ENCODE results near the gene MPRIP. TPM values are rescaled to one million over a fixed set of nuclear protein-coding genes. Genes with fewer than 3 reads are reported as not detected.
A peak's percentile ranks its signal among the peaks of the same experiment; 100 is the strongest.
"Not testable (repeated sequence)": the region's sequence is repeated elsewhere in the genome, so short reads cannot be mapped to it uniquely, and the experiment has no call there.

The MPRIP gene, protein sequence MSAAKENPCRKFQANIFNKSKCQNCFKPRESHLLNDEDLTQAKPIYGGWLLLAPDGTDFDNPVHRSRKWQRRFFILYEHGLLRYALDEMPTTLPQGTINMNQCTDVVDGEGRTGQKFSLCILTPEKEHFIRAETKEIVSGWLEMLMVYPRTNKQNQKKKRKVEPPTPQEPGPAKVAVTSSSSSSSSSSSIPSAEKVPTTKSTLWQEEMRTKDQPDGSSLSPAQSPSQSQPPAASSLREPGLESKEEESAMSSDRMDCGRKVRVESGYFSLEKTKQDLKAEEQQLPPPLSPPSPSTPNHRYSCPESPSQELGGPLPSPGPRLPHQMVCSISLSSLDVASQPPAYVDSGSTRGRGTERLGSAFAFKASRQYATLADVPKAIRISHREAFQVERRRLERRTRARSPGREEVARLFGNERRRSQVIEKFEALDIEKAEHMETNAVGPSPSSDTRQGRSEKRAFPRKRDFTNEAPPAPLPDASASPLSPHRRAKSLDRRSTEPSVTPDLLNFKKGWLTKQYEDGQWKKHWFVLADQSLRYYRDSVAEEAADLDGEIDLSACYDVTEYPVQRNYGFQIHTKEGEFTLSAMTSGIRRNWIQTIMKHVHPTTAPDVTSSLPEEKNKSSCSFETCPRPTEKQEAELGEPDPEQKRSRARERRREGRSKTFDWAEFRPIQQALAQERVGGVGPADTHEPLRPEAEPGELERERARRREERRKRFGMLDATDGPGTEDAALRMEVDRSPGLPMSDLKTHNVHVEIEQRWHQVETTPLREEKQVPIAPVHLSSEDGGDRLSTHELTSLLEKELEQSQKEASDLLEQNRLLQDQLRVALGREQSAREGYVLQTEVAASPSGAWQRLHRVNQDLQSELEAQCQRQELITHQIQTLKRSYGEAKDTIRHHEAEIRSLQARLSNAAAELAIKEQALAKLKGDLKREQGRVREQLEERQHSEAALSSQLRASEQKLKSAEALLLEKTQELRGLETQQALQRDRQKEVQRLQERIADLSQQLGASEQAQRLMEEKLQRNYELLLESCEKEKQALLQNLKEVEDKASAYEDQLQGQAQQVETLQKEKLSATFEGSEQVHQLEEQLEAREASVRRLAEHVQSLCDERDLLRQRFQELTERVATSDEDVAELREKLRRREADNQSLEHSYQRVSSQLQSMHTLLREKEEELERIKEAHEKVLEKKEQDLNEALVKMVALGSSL (N-terminal part only)
- total RNA-seq: 100 to 1,000 TPM; 122 to 207 (median 145) TPM

DNA sequence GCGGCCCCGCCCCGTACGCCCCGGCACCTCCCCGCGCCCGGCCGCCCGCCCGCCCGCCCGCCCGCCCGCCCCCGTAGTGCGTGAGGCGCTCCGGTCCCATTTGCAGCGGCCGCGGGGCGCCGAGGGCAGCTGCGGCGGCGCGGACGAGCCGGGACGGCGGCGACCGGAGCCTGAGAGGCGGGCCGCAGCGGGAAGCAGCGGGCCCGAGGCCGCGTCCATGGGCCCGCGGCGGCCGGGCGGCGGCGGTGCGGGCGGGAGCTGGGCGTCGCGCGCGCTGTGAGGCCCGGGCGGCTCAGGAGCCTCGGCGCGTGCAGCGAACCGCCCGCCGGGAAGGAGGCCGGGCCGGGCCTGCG is at the start of gene MPRIP:
Gene MPRIP (plus strand): TSS at position 74 of the 353 bp plus-strand sequence. CDS start 392 bp downstream, outside the sequence.
- Histone ChIP-seq H3K4me3 (peak within 1 kb of the TSS; percentile 56), H3K9me3 (no peaks in the 10 kb centered on the region), H3K27me3 (no peaks in the 10 kb centered on the region), H3K36me3 (no peaks in the 10 kb centered on the region), H3K4me1 (peaks cover 45% of the 10 kb centered on the region), H3K27ac (peak within 1 kb of the TSS; percentile 87)
- no peak for DNase-seq (ENCODE audit: low spot score in 2 of 2)
- WGBS: no CpG with 5 or more reads among the region's 67 CpGs
- TF ChIP-seq EP300 (IDR thresholded peaks at IDR 0.05) (no peak), POLR2AphosphoS5 (IDR thresholded peaks at IDR 0.05) (no peak), POLR2A (IDR thresholded peaks at IDR 0.05) (no peak)
- TF ChIP-seq, protein P1, sequence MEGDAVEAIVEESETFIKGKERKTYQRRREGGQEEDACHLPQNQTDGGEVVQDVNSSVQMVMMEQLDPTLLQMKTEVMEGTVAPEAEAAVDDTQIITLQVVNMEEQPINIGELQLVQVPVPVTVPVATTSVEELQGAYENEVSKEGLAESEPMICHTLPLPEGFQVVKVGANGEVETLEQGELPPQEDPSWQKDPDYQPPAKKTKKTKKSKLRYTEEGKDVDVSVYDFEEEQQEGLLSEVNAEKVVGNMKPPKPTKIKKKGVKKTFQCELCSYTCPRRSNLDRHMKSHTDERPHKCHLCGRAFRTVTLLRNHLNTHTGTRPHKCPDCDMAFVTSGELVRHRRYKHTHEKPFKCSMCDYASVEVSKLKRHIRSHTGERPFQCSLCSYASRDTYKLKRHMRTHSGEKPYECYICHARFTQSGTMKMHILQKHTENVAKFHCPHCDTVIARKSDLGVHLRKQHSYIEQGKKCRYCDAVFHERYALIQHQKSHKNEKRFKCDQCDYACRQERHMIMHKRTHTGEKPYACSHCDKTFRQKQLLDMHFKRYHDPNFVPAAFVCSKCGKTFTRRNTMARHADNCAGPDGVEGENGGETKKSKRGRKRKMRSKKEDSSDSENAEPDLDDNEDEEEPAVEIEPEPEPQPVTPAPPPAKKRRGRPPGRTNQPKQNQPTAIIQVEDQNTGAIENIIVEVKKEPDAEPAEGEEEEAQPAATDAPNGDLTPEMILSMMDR (IDR thresholded peaks at IDR 0.05): no peak

DNA sequence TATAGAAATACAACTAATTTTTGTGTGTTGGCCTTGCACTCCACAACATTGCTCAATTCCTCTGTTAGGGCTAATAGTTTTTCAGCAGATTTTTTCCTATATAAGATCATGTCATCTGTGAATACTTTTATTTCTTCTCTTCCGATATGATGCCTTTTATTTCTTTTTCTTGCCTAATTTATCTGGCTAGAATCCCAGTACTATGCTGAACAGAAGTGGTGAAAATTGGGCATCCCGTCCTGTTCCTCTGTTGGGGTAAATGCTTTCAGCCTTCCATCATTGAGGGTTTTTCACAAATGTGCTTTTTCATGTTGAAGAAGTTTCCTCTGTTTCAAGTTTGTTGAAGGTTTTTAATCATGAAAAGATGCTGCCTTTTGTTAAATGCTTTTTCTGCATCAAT is 47.6 kb upstream of the MPRIP start:
- no peak overlapping the region for H3K4me3 ChIP-seq
- DNase-seq (ENCODE audit: low spot score in 2 of 2): no peak
- H3K27me3 ChIP-seq: no peaks in the 10 kb centered on the region
- 60% methylated on average over 2 of the region's 2 CpGs for WGBS
- TF ChIP-seq EP300 (IDR thresholded peaks at IDR 0.05): no peak
- no peaks in the 10 kb centered on the region for H3K36me3 ChIP-seq
- no peaks in the 10 kb centered on the region for H3K9me3 ChIP-seq
- H3K4me1 ChIP-seq: peaks cover 4% of the 10 kb centered on the region
- no peak overlapping the region for H3K27ac ChIP-seq

DNA sequence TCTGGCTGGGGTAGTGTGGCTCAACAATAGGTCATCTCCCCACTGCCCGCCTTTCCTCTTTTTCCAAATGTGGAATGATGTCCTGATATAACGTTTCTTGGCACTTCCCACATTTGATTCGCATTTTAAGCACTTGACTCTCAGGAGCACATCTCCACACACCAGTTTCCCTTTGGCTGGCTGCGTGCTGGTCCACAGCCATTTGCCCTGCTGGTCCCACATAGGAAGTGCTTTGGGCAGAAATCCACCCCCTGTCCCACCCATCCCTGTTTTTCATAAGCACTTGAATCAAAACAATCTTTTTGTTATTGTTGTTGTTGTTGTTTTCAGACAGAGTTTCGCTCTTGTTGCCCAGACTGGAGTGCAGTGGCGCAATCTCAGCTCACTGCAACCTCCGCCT is 46.3 kb upstream of the MPRIP start:
- no peak for DNase-seq (ENCODE audit: low spot score in 2 of 2)
- no peak for TF ChIP-seq POLR2AphosphoS5 (IDR thresholded peaks at IDR 0.05)
- TF ChIP-seq EP300 (IDR thresholded peaks at IDR 0.05): no peak
- TF ChIP-seq, protein P1 (IDR thresholded peaks at IDR 0.05): no peak
- TF ChIP-seq POLR2A (IDR thresholded peaks at IDR 0.05): no peak
- 94% methylated on average over 7 of the region's 7 CpGs for WGBS

DNA sequence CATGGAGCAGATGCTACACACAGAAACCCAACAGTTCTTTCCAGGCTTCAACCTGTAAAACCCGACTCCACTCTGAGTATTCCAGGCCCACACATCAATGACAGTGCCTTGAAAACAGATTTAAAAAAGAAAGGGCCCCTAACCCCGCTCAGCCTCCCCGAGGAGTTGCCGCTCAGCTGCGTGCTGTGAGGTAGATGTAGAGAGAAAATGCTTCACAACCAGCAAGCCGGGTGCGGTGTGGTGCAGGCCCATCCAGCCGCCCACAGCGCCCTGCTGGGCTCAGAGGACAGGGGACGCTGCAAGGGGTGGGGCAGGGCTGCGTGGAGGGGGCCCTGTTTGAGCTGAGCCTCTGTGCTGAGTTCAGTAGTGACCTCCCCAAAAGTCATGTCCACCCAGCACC is 45.5 kb upstream of the MPRIP start:
- DNase-seq (ENCODE audit: low spot score in 2 of 2); H3K9me3 ChIP-seq; H3K4me1 ChIP-seq; H3K36me3 ChIP-seq; H3K27ac ChIP-seq; H3K27me3 ChIP-seq; H3K4me3 ChIP-seq: not testable (repeated sequence)
- WGBS: 96% methylated on average over 10 of the region's 11 CpGs

More for the DNA sequence above, 46.3 kb upstream of the MPRIP start:
- no peaks in the 10 kb centered on the region for H3K36me3 ChIP-seq
- no peaks in the 10 kb centered on the region for H3K9me3 ChIP-seq
- no peak overlapping the region for H3K27ac ChIP-seq
- H3K4me1 ChIP-seq: peaks cover 4% of the 10 kb centered on the region
- no peaks in the 10 kb centered on the region for H3K27me3 ChIP-seq
- no peak overlapping the region for H3K4me3 ChIP-seq

DNA sequence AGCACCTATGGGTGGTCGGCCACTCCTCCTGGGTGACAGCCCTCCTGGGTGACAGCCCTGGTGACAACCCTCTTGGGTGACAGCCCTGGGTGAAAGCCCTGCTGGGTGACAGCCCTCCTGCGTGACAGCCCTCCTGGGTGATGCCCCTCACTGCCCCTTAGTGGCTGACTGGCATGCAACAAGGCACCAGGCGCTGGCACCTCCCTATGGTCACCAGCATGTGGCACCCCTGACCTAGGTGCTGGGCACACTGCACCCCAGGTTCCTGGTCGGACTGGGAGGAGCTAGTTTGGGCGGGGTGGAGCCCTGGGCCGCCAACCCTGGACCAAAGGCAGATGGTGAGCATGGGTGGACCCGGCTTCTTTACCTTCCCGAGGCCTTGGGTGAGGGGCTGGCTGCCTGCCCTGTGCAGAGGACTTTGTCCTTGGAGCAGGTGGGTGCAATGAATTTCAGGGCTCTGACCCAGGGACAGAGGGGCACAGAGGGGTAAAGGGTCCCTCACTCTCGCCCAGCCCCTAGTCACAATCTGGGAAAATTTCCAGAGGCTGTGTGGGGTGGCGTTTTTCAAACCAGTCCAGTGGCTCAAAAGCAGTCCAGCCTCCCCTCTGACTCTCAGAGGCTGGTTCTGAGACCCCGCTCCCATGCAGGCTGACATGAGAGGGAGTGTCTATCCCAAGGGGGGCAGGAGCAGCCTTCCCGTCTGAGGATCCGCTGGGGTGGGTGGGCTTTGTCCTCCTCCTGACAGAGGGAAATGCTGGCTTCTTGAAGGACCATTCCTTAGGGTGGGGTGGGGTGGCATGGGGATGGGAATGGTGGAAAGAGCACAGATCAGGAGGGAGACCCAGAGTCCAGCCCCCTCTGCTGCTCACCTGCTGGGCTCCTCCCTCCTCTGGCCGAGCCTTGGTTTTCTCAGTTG is 44.5 kb upstream of the MPRIP start:
- H3K27ac ChIP-seq: no peak overlapping the region
- H3K4me1 ChIP-seq: peaks cover 7% of the 10 kb centered on the region
- H3K27me3 ChIP-seq: no peaks in the 10 kb centered on the region
- WGBS: 87% methylated on average over 5 of the region's 14 CpGs
- no peaks in the 10 kb centered on the region for H3K9me3 ChIP-seq
- H3K4me3 ChIP-seq: no peak overlapping the region
- no peak for DNase-seq (ENCODE audit: low spot score in 2 of 2)
- TF ChIP-seq POLR2A (IDR thresholded peaks at IDR 0.05) (no peak), POLR2AphosphoS5 (IDR thresholded peaks at IDR 0.05) (no peak), EP300 (IDR thresholded peaks at IDR 0.05) (no peak)
- TF ChIP-seq, protein P1 (IDR thresholded peaks at IDR 0.05): no peak
- no peaks in the 10 kb centered on the region for H3K36me3 ChIP-seq
